GM21515 (cell line): ENCODE results near the gene SPRN.

ENCODE experiments used
- ATAC-seq: cut with Tn5 transposase; IDR thresholded peaks from one replicate; pipeline ENCODE4 v1.9.1; 2021; ENCODE audit not compliant: unreplicated experiment

Gene SPRN

DNA sequence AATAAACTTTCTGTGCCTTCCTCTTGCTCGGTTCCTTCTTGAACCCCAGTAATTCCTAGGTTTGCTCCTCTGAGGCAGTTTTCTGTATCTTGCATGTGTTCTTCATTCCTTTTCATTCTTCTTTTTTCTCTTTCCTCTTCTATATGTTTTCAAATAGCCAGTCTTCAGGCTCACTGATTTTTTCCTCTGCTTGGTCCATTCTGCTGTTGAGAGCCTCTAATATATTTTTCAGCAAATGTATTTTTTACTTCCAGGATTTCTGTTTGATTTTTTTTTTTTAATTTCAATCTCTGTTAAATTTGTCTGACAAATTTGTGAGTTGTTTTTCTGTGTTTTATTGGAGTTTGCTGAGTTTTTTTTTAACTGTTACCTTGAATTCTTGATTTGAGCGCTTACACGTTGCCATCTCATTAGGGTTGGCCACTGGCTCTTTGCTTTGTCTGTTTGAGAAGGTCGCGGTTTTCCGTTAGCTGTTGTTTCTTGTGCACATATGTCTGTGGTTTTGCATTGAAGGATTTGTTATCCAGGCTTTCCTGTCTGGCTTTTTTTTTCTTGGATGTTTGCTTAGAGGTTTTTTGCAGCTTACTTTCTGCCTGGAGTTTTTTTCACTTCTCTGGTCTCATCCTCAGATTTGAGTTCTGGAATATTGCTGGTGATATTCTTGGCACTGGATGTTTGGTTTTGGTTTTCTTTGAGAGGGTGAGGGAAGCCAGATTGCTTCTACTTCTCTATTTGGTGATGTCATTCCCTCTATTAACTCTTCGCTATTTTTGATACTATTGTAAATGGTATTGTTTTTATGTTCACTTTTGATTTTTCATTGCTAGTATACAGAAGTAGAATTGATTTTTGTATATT is 12.7 kb downstream of the SPRN start:
- no peak for ATAC-seq

DNA sequence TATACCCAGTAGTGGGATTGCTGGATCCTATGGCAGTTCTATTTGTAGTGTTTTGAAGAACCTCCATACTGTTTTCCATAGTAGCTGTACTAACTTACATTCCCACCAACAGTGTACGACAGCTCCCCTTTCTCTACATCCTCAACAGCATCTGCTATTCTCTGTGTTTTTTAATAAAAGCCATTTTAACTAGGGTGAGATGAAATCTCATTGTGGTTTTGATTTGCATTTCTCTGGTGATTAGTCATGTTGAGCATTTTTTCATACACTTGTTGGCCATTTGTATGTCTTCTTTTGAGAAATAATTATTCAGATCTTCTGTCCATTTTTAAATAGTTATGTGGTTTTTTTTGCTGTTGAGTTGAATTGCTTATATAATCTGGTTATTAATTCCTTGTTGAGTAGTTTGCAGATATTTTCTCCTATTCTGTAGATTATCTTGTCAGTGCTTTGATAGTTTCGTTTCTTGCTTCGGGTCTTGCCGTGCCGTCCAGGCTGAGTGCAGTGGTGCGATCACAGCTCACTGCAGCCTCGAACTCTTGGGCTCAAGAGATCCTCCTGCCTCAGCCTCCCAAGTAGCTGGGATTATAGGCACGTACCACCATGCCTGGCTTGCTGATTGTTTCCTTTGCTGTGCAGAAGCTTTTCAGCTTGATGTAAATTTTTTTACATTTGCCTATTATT is 18.4 kb downstream of the SPRN start:
- ATAC-seq = peak; percentile 43

DNA sequence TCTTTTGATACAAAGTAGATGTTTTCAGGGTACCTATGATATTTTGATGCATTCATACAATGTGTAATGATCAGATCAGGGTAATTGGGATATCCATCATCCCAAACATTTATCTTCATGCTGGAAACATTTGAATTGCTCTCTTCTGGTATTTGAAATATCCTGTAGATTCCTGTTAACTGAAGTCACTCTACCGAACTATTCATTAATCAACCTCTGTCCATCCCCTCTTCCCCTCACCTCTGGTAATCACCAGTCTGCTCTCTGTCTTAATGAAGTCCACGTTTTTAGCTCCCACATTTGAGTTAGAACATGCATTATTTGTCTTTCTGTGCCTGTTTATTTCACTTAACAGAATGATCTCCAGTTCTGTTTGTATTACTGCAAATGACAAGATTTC is 19.2 kb downstream of the SPRN start:
- ATAC-seq = no peak

DNA sequence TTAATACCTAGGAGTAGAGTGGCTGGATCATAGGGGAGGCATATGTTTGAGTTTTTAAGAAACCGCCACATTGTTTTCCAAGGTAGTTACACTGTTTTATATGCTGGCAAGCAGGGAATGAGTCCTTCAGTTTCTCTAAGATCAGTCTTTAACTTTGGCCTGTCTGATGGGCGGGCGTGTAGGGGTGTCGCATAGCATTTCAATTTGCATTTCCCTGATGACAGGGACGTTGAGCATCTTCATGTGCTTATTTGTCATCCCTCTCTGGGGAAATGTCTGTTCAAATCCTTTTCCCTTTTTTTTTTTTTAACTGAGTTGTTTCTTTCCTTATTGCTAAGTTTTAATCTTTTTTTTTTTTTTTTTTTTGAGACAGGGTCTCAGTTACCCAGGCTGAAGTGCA is 20.6 kb downstream of the SPRN start:
- no peak for ATAC-seq

DNA sequence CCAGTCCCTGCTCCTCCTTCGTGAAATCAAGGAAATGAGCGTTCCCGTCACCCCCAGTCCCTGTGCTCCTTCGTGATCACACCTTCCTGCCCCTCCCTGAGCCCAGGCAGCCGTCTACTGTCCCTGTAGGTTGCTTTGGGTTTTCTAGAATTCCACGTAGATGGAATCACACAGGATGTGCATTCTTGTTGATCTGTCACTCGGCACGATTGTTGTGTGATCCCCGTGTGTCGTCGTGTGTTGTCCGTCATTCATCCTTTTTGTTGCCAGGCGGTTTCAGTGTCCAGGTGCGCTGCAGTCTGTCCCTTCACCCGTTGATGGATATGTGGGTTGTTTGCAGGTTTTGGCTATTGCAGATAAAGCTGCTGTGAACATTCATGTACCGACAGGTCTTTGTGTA is 21.1 kb downstream of the SPRN start:
- no peak for ATAC-seq

DNA sequence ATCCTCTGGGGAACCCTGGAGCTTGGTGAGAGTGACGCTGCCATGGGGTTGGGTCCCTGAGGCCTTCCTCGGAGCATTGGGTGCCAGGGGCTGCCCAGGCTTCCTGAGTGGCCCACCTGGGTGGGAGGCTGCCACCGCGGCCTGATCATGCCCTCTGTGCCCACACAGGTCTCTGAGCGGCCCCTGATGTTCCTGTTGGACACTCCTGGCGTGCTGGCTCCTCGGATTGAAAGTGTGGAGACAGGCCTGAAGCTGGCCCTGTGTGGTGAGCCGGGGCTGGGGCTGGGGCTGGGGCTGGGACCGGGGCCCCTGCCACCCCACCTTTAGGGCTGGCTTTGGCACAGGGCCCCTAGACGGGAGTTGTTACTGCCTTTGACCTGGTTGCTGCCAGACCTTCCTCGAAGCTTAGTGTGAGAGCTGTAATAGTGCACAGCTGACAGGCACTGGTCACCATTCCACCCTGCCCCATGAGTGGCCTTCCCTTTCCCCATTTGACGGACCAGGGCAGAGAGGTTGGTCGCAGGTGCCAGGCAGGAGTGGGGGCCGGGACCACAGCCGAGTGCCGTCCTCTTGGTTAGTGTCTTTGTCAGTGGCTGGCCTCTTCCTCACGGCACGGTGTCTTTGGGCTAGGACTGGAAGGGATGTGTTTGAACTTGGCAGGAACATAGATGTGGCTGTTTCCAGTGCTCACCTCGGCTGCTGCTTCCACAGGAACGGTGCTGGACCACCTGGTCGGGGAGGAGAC is 22.3 kb downstream of the SPRN start:
- ATAC-seq = no peak

DNA sequence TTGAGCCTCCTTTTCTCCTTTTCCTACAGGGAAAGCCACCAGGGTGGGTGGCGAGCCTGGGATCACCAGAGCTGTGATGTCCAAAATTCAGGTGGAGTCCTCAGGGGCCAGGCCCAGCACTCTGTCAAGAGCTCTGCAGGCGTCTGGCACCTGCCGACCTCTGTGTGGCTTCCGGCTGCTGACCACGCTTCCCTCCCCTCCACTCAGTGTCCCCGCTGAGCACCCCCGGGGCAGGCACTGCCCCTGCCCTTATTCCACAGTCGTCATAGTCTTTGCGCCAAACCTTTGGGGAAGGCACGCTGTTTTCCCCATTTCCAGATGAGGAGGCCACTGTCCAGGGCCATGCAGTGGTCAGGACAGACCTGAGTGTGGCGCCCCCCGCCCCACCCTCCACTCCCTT is 22.9 kb downstream of the SPRN start:
- peak; percentile 4 for ATAC-seq

DNA sequence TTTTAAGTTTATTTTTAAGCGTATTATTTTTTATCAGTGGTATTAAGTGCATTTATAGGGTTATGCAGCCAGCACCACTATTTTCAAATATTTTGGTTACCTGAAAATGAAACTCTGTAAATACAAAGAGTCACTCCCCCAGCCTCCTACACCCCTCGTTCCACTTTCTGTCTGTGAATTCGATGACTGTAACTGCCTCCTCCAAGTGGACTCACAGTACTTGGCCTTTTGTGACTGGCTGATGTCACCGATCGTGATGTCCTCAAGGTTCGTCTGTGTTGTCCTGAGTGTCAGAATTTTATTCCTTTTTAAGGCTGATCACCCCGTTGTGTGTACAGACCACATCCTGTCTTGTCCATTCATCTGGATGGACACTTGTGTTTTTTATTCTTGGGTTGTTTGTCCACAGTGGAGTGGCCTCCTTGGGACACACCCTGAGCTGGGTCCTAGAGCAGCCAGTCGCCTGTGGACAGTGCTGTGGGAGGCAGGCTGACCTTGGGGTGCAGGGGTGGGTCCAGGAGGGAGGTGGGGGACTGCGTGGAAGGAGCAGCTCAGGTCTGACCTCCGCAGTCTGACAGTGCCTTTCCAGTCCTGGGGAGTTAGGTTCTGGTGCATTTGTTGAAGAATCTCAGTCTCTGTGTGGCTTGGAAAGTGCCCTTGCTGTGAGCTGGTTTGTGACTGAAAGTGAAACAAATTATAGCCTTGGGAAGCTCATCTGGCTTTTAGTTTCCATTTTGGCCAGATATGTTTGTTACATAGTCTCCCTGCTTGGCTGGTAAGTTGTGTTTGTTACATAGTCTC is 23.6 kb downstream of the SPRN start:
- peak; percentile 75 for ATAC-seq

DNA sequence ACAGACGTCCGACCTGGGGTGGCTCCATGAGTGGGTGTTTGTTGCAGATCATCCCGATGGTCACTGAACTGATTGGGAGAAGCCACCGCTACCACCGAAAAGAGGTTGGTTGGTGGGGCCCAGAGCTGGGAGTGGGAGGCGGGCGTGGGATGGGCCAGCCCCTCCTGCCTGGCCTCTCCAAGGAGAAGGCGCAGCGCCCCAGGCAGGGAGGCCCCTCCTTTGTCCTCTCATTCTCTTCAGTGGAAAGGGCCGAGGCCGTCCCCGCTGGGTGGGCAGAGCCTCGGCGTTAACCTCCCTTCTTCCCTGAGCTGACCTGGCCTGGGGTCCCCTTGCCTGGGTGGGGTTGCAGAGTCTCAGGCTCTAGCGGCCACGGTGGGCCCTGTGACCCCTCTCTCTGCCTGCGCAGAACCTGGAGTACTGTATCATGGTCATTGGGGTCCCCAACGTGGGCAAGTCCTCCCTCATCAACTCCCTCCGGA is 25.3 kb downstream of the SPRN start:
- ATAC-seq = no peak

DNA sequence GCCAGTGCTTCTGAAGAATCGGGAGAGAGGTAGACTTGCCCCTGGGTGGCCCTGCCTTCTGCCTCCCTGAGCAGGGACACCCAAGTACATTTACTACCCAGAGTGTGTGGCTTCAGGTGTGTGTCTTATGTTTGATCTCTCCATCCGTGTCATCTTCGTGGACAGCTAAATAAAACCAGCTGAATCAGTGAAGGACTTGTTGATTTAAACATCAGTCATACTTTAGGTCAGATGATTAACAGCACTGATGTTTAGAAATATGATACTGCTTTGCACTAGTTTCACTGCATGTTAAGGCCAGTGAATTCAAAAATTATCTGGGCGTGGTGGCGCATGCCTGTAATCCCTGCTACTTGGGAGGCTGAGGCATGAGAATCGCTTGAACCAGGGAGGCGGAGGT is 26.5 kb downstream of the SPRN start:
- no peak for ATAC-seq

DNA sequence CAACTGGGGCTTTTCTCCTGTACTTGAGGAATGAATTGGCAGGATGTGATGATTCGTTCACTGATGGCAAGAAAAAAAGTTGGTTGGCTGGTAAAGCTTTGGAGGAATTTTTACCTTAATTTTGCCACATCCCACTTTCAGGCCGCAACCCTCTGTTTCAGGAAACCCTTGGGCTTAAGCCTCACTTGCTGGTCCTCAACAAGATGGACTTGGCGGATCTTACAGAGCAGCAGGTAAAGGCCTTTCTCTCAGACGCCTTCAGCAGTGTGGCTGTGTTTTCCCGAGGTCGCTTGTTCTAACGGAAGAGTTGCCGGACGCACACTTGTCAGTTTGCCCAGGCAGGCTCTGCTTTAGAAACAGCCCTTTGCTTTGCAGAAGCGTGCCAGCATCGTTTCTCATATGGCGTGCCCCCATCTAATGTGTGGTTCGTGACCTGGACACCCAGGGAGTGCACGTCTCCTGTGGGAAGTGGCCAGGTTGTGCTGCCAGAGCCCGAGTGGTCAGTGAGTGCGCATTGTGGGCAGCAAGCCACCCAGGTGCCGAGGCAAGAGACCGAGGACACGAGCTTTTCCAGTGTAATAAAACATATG is 28.3 kb downstream of the SPRN start:
- no peak for ATAC-seq

DNA sequence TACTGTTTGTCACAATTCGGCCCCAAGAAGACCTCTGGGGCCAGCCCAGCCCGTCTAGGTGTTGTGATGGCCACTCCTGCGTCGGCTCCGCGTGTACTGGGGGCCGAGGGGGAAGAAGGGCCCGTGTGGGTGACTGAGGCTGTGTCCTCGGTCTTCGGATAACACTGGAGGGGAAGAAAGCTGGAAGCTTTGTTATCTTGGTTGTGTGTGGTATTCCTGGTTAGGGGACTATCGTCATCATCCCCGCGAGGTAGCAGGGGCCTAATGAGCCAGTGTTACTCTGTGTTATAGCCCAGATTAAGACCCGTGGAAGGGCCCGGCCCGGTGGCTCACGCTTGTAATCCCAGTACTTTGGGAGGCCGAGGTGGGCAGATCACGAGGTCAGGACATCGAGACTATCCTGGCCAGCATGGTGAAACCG is 29.6 kb downstream of the SPRN start:
- no peak for ATAC-seq

DNA sequence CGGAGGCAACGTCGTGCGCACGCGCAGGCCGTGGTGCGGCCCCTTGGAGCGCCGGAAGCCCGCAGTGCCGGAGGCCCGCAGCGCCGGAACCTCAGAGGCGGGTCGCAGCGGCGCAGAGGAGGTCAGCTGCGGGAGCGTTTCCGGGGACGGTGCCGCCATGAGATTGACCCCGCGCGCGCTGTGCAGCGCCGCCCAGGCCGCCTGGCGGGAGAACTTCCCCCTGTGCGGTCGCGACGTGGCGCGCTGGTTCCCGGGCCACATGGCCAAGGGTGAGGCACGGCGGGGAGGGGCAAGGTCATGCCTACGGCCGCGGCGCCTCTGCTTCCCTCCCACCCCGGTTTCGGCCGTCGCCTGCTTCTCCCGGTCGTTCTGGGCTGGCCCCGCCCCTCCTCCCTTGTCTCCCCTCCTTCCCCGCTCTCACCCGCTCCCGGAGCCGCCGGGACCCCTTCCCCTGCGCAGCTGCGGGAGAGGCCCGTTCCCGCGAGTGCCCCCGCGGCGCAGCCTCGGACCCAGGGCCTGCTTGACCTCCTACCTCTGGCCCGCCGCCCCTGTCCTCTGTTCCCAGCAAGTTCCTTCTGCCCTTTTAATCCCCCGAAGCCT is 30.3 kb downstream of the SPRN start, which contains the start of gene MTG1:
TSS of gene MTG1 (plus strand) at position 94 of the 600 bp plus-strand sequence. CDS start at position 158, 64 bp downstream.
- ATAC-seq = peak; percentile 66

DNA sequence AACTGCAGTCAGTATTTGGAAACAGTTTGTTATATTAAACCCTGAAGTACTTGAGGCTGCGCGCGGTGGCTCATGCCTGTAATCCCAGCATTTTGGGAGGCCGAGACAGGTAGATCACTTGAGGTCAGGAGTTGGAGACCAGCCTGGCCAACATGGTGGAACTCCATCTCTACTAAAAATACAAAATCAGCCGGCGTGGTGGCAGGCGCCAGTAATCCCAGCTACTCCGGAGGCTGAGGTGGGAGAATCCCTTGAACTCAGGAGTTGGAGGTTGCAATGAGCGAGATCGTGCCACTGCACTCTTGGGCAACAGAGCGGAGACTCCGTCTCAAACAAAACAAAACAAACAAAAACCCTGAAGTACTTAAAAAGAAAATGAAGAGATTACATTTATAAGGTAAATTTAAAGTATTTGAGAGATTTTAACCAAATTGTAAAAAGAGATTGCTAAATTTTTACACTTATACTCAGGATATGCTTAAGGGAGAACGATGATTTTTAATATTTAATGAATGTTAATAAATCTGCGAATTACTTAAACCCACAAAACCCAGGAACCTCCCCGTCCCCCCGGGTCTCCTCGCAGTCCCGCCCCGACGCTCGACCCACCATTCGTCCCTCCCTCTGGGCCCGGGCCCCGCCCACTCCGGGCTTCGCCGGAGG is 30.9 kb downstream of the SPRN start:
- ATAC-seq = no peak

DNA sequence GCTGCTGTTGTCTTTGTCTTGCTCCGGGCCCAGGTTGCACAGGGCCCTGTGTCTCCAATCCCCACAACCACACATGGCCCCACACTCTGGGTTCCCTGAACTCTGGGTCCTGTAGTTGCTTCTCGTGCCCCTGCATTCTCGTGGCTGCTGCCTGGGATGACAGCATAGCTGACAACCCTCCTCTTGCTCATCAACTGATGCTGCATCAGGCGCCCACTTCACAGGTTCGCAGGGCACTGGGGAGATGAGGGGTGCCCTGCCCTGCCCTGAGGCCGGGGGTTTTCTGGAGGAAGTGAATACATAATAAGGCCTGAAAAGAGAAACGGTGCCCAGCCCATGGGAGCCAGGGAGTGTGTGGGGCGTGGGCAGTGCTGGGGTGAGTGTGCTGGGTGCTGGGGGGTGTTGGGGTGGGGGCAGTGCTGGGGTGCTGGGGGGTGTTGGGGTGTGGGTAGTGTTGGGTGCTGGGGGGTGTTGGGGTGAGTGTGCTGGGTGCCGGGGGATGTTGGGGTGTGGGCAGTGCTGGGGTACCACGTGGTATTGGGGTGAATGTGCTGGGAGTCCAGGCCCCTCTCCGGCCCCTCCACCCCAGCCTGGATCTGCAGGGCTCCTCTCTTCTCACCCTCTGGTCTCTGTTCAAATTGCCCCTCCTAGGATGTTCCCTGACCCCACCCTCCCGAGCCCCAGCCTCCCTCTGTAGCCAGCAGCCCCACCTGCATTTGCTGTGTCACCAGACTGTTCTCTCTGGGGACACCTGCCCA is 32.5 kb downstream of the SPRN start:
- ATAC-seq = no peak

DNA sequence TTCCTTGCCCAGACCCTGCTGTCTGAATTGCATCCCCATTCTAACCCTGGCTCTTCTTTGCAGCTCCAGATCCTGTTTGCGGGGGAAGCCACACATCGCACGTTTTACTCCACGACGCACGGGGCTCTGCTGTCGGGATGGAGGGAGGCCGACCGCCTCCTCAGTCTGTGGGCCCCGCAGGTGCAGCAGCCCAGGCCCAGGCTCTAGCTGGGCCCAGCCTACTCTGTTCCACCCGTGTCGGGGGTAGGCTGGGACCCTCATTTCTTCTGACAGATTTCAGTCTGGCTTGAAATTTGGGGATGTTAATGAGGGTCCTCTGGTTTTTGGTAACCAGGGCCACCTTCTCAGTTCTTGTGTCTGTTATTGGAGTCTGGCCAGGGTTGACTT is 33.2 kb downstream of the SPRN start:
- no peak for ATAC-seq

DNA sequence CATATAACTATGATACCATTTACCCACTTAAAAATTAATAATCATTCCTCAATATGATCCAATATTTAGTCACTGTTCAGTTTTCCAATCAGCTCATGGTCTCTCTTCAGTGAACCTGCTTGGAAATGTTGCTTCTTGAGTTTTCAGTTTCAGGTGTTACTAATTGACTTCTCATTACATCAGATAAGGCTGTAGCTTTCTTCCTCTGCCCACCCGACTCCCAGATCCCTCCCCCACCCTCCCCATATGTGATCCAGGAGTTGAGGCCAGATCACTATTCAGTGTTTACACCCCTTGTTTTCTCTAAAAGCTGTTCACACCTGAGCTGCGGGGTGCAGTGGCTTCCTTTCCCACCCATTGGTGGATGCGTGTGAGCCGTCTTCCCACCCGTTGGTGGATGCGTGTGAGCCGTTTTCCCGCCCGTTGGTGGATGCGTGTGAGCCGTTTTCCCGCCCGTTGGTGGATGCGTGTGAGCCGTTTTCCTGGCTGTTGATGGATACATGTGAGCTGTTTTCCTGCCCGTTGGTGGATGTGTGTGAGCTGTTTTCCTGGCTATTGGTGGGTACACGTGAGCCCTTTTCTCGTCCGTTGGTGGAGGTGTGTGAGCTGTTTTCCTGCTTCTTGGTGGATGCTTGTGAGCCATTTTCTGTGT is 33.7 kb downstream of the SPRN start:
- no peak for ATAC-seq
